ENCODE measurements around the gene EEFSEC. TPM values are rescaled to one million over a fixed set of nuclear protein-coding genes. Genes with fewer than 3 reads are reported as not detected.
A peak's percentile ranks its signal among the peaks of the same experiment; 100 is the strongest.

EEFSEC gene
- total and polyA plus RNA-seq, 2 experiments from 2014 or later: 10.1 to 16.2 TPM

DNA sequence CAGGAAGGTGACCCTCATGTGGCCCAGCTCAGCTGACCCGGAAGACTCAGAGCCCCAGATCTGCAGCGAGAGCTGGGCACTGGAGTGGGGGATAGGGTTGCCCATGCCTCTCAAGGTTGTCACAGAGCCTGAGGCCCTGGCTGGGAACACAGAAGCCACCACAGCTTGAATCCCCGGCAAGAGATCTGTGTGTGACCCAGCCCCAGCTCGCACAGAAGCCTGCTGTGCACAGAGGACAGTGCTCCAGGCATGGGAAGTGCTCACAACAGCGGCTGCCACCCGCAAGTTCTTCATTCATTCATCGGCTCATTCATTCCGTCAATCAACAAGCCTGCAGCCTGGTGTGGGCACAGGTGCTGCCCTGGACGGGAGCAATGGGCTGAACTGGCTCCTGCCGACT is 277.0 kb downstream of the EEFSEC start (continued):
- TF ChIP-seq NANOG (IDR thresholded peaks at IDR 0.05; ENCODE audit: borderline replicate concordance): no peak
- no peak for TF ChIP-seq EZH2 (IDR thresholded peaks at IDR 0.05; ENCODE audit: low read depth, unreplicated experiment)

DNA sequence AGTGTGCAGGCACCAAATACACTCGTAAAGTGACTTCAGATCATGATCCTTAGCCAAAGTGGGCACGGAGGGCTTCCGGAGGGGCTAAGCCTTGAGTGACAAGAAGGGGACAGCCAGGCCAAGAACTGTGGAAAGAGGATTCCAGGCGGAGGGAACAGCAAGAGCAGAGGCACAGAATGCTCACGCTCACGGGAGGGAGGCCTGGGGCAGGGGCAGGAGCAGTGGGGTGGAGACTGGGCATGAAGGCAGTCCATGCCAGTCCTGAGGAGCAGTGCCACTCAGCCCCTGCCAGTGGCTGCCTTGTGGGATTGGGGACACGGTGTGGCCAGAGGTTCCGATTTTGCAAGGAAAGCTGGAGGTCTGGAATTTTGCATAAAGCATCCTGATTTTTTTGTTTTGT is 277.4 kb downstream of the EEFSEC start:
- Histone ChIP-seq H3K9me2 (ENCODE audit: insufficient read depth) (no peaks in the 10 kb centered on the region), H3K36me3 (ENCODE audit: insufficient read depth) (no peaks in the 10 kb centered on the region), H4K20me1 (replicated peaks; ENCODE audit: insufficient read depth) (no peaks in the 10 kb centered on the region), H3K79me2 (replicated peaks; ENCODE audit: insufficient read depth) (no peaks in the 10 kb centered on the region), H3K4me3 (no peak overlapping the region), H3F3A (replicated peaks; ENCODE audit: low read depth) (peaks cover 18% of the 10 kb centered on the region; the same call in 1 of the 2 replicates), H2AFZ (no peak overlapping the region), H3K4me2 (no peak overlapping the region), H3K27me3 (ENCODE audit: insufficient read depth) (peaks cover 78% of the 10 kb centered on the region), H3K27ac (ENCODE audit: low read depth) (no peak overlapping the region), H3K4me1 (ENCODE audit: insufficient read depth) (peaks cover 39% of the 10 kb centered on the region)
- peak overlapping the region; percentile 29; the same call in 1 of the 3 replicates for H3K4me3 Mint-ChIP-seq
- ATAC-seq: no peak
- no peaks in the 10 kb centered on the region; the same call in 2 of the 3 replicates for H3K36me3 Mint-ChIP-seq (ENCODE audit: low read depth)
- no peak overlapping the region for H3K27ac Mint-ChIP-seq
- H3K9me3 Mint-ChIP-seq: no peaks in the 10 kb centered on the region
- TF ChIP-seq, protein P1, sequence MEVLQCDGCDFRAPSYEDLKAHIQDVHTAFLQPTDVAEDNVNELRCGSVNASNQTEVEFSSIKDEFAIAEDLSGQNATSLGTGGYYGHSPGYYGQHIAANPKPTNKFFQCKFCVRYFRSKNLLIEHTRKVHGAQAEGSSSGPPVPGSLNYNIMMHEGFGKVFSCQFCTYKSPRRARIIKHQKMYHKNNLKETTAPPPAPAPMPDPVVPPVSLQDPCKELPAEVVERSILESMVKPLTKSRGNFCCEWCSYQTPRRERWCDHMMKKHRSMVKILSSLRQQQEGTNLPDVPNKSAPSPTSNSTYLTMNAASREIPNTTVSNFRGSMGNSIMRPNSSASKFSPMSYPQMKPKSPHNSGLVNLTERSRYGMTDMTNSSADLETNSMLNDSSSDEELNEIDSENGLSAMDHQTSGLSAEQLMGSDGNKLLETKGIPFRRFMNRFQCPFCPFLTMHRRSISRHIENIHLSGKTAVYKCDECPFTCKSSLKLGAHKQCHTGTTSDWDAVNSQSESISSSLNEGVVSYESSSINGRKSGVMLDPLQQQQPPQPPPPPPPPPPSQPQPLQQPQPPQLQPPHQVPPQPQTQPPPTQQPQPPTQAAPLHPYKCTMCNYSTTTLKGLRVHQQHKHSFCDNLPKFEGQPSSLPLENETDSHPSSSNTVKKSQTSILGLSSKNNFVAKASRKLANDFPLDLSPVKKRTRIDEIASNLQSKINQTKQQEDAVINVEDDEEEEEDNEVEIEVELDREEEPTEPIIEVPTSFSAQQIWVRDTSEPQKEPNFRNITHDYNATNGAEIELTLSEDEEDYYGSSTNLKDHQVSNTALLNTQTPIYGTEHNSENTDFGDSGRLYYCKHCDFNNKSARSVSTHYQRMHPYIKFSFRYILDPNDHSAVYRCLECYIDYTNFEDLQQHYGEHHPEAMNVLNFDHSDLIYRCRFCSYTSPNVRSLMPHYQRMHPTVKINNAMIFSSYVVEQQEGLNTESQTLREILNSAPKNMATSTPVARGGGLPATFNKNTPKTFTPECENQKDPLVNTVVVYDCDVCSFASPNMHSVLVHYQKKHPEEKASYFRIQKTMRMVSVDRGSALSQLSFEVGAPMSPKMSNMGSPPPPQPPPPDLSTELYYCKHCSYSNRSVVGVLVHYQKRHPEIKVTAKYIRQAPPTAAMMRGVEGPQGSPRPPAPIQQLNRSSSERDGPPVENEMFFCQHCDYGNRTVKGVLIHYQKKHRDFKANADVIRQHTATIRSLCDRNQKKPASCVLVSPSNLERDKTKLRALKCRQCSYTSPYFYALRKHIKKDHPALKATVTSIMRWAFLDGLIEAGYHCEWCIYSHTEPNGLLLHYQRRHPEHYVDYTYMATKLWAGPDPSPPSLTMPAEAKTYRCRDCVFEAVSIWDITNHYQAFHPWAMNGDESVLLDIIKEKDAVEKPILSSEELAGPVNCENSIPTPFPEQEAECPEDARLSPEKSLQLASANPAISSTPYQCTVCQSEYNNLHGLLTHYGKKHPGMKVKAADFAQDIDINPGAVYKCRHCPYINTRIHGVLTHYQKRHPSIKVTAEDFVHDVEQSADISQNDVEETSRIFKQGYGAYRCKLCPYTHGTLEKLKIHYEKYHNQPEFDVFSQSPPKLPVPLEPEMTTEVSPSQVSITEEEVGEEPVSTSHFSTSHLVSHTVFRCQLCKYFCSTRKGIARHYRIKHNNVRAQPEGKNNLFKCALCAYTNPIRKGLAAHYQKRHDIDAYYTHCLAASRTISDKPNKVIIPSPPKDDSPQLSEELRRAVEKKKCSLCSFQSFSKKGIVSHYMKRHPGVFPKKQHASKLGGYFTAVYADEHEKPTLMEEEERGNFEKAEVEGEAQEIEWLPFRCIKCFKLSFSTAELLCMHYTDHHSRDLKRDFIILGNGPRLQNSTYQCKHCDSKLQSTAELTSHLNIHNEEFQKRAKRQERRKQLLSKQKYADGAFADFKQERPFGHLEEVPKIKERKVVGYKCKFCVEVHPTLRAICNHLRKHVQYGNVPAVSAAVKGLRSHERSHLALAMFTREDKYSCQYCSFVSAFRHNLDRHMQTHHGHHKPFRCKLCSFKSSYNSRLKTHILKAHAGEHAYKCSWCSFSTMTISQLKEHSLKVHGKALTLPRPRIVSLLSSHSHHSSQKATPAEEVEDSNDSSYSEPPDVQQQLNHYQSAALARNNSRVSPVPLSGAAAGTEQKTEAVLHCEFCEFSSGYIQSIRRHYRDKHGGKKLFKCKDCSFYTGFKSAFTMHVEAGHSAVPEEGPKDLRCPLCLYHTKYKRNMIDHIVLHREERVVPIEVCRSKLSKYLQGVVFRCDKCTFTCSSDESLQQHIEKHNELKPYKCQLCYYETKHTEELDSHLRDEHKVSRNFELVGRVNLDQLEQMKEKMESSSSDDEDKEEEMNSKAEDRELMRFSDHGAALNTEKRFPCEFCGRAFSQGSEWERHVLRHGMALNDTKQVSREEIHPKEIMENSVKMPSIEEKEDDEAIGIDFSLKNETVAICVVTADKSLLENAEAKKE (CRISPR knock-in tag; IDR thresholded peaks at IDR 0.05): no peak
- TF ChIP-seq EZH2 (IDR thresholded peaks at IDR 0.05; ENCODE audit: low read depth, unreplicated experiment): no peak
- TF ChIP-seq REST (IDR thresholded peaks at IDR 0.05; ENCODE audit: unreplicated experiment): no peak
- peaks cover 55% of the 10 kb centered on the region for H3K4me1 Mint-ChIP-seq
- DNase-seq (ENCODE audit: low spot score): no peak
- H3K27me3 Mint-ChIP-seq (ENCODE audit: insufficient read depth, low read depth, poor library complexity): peaks cover 72% of the 10 kb centered on the region
